Adrenal gland (tissue), 5 donors: ENCODE data around the gene STON2.

Experiments
- CTCF ChIP-seq, 6 experiments: fragments of 450-650 bp in 4 of 6; fragments of 200-600 bp in 2 of 6; sonication (generic) in 1 of 6; IDR thresholded peaks; 1 replicate in 5 of 6; 2 replicates in 1 of 6; pipeline versions ENCODE4 v1.5.1 to v1.8.0; 2016 to 2021; ENCODE audit warnings: antibody characterized with exemption in 6 of 6, mild to moderate bottlenecking in 2 of 6, moderate library complexity in 1 of 6
- POLR2A ChIP-seq, 2 donors: fragments of 450-650 bp; IDR thresholded peaks; one replicate each; pipeline ENCODE4 v1.6.1; 2017; ENCODE audit warnings: antibody characterized with exemption in 2 of 2, mild to moderate bottlenecking in 2 of 2, moderate library complexity in 1 of 2
- donor health status: DM: no; HTN: no; CAD: no.

GRCh38 chr14:81295958-81296923 is 103.9 kb downstream of the STON2 start:
- TF ChIP-seq CTCF (IDR thresholded peaks at IDR 0.05) = no peak
- no peak for TF ChIP-seq POLR2A (IDR thresholded peaks at IDR 0.05)
